ENCODE data around the gene OGDH.

Gene OGDH

GRCh38 chr7:44618753-44619152 is 12.3 kb downstream of the OGDH start:
- TF ChIP-seq ARNTL (CRISPR knock-in tag; IDR thresholded peaks at IDR 0.05; ENCODE audit: borderline replicate concordance, low read depth), result no peak
- no peak for TF ChIP-seq PATZ1 (CRISPR knock-in tag; IDR thresholded peaks at IDR 0.05; ENCODE audit: borderline replicate concordance)
- ATAC-seq, result no peak

- no peak for TF ChIP-seq GLIS3 (CRISPR knock-in tag; IDR thresholded peaks at IDR 0.05)
- no peak for TF ChIP-seq PATZ1 (CRISPR knock-in tag; IDR thresholded peaks at IDR 0.05; ENCODE audit: borderline replicate concordance)
- TF ChIP-seq TCF4 (CRISPR knock-in tag; IDR thresholded peaks at IDR 0.05; ENCODE audit: borderline replicate concordance), result no peak
- TF ChIP-seq PPARA (CRISPR knock-in tag; IDR thresholded peaks at IDR 0.05; ENCODE audit: borderline replicate concordance), result no peak
- no peak for TF ChIP-seq POU6F1 (CRISPR knock-in tag; IDR thresholded peaks at IDR 0.05; ENCODE audit: borderline replicate concordance, low read depth)
- TF ChIP-seq ZNF565 (CRISPR knock-in tag; conservative IDR thresholded peaks at IDR 0.05; ENCODE audit: low read depth), result no peak
- no peak for TF ChIP-seq CREB5 (CRISPR knock-in tag; IDR thresholded peaks at IDR 0.05; ENCODE audit: low read depth)
- TF ChIP-seq ARNTL (CRISPR knock-in tag; IDR thresholded peaks at IDR 0.05; ENCODE audit: borderline replicate concordance, low read depth), result no peak
- TF ChIP-seq RARB (CRISPR knock-in tag; IDR thresholded peaks at IDR 0.05), result no peak
- TF ChIP-seq ZC3H10 (CRISPR knock-in tag; IDR thresholded peaks at IDR 0.05), result no peak
- TF ChIP-seq ZFP30 (CRISPR knock-in tag; IDR thresholded peaks at IDR 0.05), result no peak
- no peak for TF ChIP-seq ISL1 (CRISPR knock-in tag; IDR thresholded peaks at IDR 0.05)
- no peak for TF ChIP-seq TSHZ2 (CRISPR knock-in tag; IDR thresholded peaks at IDR 0.05)
- no peak for TF ChIP-seq TOX (CRISPR knock-in tag; IDR thresholded peaks at IDR 0.05; ENCODE audit: borderline replicate concordance)
- TF ChIP-seq ZNF8 (CRISPR knock-in tag; IDR thresholded peaks at IDR 0.05), result no peak
- no peak for TF ChIP-seq ZNF70 (CRISPR knock-in tag; IDR thresholded peaks at IDR 0.05)
- TF ChIP-seq CSRNP3 (CRISPR knock-in tag; IDR thresholded peaks at IDR 0.05), result no peak
- TF ChIP-seq CSDC2 (CRISPR knock-in tag; IDR thresholded peaks at IDR 0.05), result no peak
- ATAC-seq, result no peak
Measured at GRCh38 chr7:44621034-44621749, 14.8 kb downstream of the OGDH start.

- no peak for ATAC-seq
- TF ChIP-seq SNAI2 (CRISPR knock-in tag; IDR thresholded peaks at IDR 0.05) (no peak), CREB5 (CRISPR knock-in tag; IDR thresholded peaks at IDR 0.05; ENCODE audit: low read depth) (no peak), ZNF70 (CRISPR knock-in tag; IDR thresholded peaks at IDR 0.05) (no peak), TSHZ2 (CRISPR knock-in tag; IDR thresholded peaks at IDR 0.05) (no peak)
Measured at GRCh38 chr7:44621750-44622103, 15.3 kb downstream of the OGDH start.
